Endothelial cell of umbilical vein (primary cell): Measurements from ENCODE around the gene GIPR. TPM values are rescaled to one million over a fixed set of nuclear protein-coding genes. Genes with fewer than 3 reads are reported as not detected.

Source experiments
- BruUV-seq: library from RNA; stranded (reverse); fragments of 400-500 nt; replicated peaks from 2 replicates; lab custom pipeline; 2021; lab: Mats Ljungman, UMichigan
- CTCF ChIA-PET: fragments of 300-600, 350-600 bp; sonication (Branson Sonifier 250); formaldehyde crosslinking; loops from one replicate; lab custom pipeline; 2021; ENCODE audit warnings: antibody characterized with exemption, inconsistent platforms; lab: Charles Lee
- POLR2A ChIA-PET: fragments of 300-600, 350-600 bp; sonication (Branson Sonifier 250); formaldehyde crosslinking; loops from one replicate; lab custom pipeline; 2021; ENCODE audit warnings: antibody characterized with exemption, inconsistent platforms; lab: Charles Lee
- DNase-seq: peaks from one replicate; pipeline ENCODE4 v3.0.0-alpha.2; 2011; ENCODE audit warnings: low read depth, low spot score
- FAIRE-seq: peaks from 2 replicates; lab custom pipeline; 2011; peaks lifted over from hg19 to GRCh38; lab: Jason Lieb, UNC
- H2AFZ ChIP-seq: 2 replicates; pipeline ENCODE4 v1.6.0; 2012; ENCODE audit warnings: low read depth, low read length, control low read depth, inconsistent platforms
- H3K27ac ChIP-seq: 2 replicates; pipeline ENCODE4 v1.5.1; 2011; ENCODE audit warnings: low read depth, mild to moderate bottlenecking, control low read depth, low read length, moderate library complexity; ENCODE audit not compliant: insufficient read depth
- H3K27me3 ChIP-seq, 2 experiments: 2 replicates each; pipeline versions ENCODE4 v1.6.0 to v1.6.1; 2011; ENCODE audit warnings: low read length in 2 of 2, mixed read lengths in 1 of 2; ENCODE audit not compliant: control insufficient read depth in 2 of 2, insufficient read depth in 2 of 2
- H3K36me3 ChIP-seq, 2 experiments: 2 replicates in 1 of 2; 3 replicates in 1 of 2; pipeline ENCODE4 v1.5.1; 2011; ENCODE audit warnings: low read length in 2 of 2, mild to moderate bottlenecking in 1 of 2, moderate library complexity in 1 of 2; ENCODE audit not compliant: control insufficient read depth in 2 of 2, insufficient read depth in 2 of 2; ENCODE audit errors: extremely low read depth in 1 of 2
- H3K4me1 ChIP-seq: 3 replicates; pipeline ENCODE4 v1.5.1; 2011; ENCODE audit warnings: mild to moderate bottlenecking, low read length; ENCODE audit not compliant: control insufficient read depth, insufficient read depth; ENCODE audit errors: extremely low read depth
- H3K4me2 ChIP-seq: 2 replicates; pipeline ENCODE4 v1.6.1; 2011; ENCODE audit warnings: low read length, control low read depth, mixed read lengths; ENCODE audit not compliant: insufficient read depth
- H3K4me3 ChIP-seq, 3 experiments: fragments of 200-600 bp in 1 of 3; sonication (generic), shearing (Covaris generic) in 1 of 3; replicated peaks in 1 of 3; 2 replicates each; pipeline ENCODE4 v1.5.1; 2011 to 2016; ENCODE audit warnings: control low read depth in 3 of 3, low read length in 3 of 3, mild to moderate bottlenecking in 2 of 3, inconsistent platforms in 1 of 3, low read depth in 1 of 3, moderate library complexity in 1 of 3; ENCODE audit not compliant: insufficient read depth in 1 of 3
- H3K79me2 ChIP-seq: 2 replicates; pipeline ENCODE4 v1.6.0; 2012; ENCODE audit warnings: low read length, inconsistent platforms; ENCODE audit not compliant: control insufficient read depth, insufficient read depth
- H3K9ac ChIP-seq: replicated peaks from 2 replicates; pipeline ENCODE3; 2011; ENCODE audit warnings: low read length, control low read depth; ENCODE audit not compliant: insufficient read depth; ENCODE audit errors: extremely low read depth
- H3K9me1 ChIP-seq: replicated peaks from 3 replicates; pipeline ENCODE4 v1.6.0; 2011; ENCODE audit warnings: mild to moderate bottlenecking, low read length; ENCODE audit not compliant: control insufficient read depth, insufficient read depth; ENCODE audit errors: extremely low read depth
- H3K9me3 ChIP-seq: replicated peaks from 2 replicates; pipeline ENCODE4 v1.5.1; 2012; ENCODE audit warnings: low read length, inconsistent platforms; ENCODE audit not compliant: control insufficient read depth, insufficient read depth
- H4K20me1 ChIP-seq: replicated peaks from 2 replicates; pipeline ENCODE3; 2011; ENCODE audit warnings: mild to moderate bottlenecking, low read length; ENCODE audit not compliant: control insufficient read depth, insufficient read depth; ENCODE audit errors: extremely low read depth
- EZH2 ChIP-seq: IDR thresholded peaks from 2 replicates; pipeline ENCODE4 v1.6.1; 2012; ENCODE audit warnings: borderline replicate concordance, low read depth, mild to moderate bottlenecking, moderate library complexity, low read length, inconsistent platforms; ENCODE audit not compliant: severe bottlenecking
- GATA2 ChIP-seq: IDR thresholded peaks from 2 replicates; pipeline ENCODE4 v1.7.0; 2011; ENCODE audit warnings: low read depth, mild to moderate bottlenecking, moderate library complexity, mixed read lengths, low read length; ENCODE audit not compliant: insufficient read length, insufficient read depth
- JUN ChIP-seq: IDR thresholded peaks from 2 replicates; pipeline ENCODE4 v1.6.1; 2011; ENCODE audit warnings: borderline replicate concordance, low read depth; ENCODE audit not compliant: insufficient read length, insufficient read depth
- MYC ChIP-seq: IDR thresholded peaks from one replicate; pipeline ENCODE4 v1.6.1; 2011; ENCODE audit warnings: mild to moderate bottlenecking, low read depth, low read length
- POLR2A ChIP-seq: IDR thresholded peaks from 2 replicates; pipeline ENCODE4 v1.6.1; 2012; ENCODE audit warnings: low read depth, mild to moderate bottlenecking, control low read depth, low read length
- POLR2AphosphoS5 ChIP-seq: IDR thresholded peaks from 2 replicates; pipeline ENCODE4 v1.6.1; 2012; ENCODE audit warnings: low read depth, mild to moderate bottlenecking, control low read depth, low read length, moderate library complexity; ENCODE audit not compliant: insufficient read depth
- dilution Hi-C: fragments of 300-500 bp; cut with MboI; formaldehyde crosslinking; loops from one replicate; pipeline ENCODE4 v1.15.0; 2019; ENCODE audit warnings: low sequenced_read_pairs; ENCODE audit not compliant: extremely low pct_ligation_motif_present
- intact Hi-C: fragments of 100-400 bp; cut with micrococcal nuclease; formaldehyde crosslinking; loops from one replicate; pipeline ENCODE4 v1.10.0; 2022
- polyA plus RNA-seq, 4 experiments: library from polyadenylated mRNA; depleted of rRNA in 3 of 4; stranded (reverse) in 3 of 4; unstranded in 1 of 4; fragments of >200 nt; gene quantifications; 2 replicates each; pipeline versions ENCODE4 v1.2.1 to v1.2.3, GENCODE V29; 2011 to 2012; ENCODE audit warnings: missing spikeins in 1 of 4
- total RNA-seq: library from RNA; stranded (reverse); gene quantifications from 2 replicates; pipeline ENCODE4 v1.2.3, GENCODE V29; 2021
- TF ChIP-seq, protein P1 (sequence below): IDR thresholded peaks from 2 replicates; pipeline ENCODE4 v1.6.1; 2011; ENCODE audit not compliant: insufficient read depth, insufficient read length

GIPR gene
- total and polyA plus RNA-seq, 2 donors (not counting 3 experiments of a cell fraction or from before 2014, with no cell fraction given), result not detected

DNA sequence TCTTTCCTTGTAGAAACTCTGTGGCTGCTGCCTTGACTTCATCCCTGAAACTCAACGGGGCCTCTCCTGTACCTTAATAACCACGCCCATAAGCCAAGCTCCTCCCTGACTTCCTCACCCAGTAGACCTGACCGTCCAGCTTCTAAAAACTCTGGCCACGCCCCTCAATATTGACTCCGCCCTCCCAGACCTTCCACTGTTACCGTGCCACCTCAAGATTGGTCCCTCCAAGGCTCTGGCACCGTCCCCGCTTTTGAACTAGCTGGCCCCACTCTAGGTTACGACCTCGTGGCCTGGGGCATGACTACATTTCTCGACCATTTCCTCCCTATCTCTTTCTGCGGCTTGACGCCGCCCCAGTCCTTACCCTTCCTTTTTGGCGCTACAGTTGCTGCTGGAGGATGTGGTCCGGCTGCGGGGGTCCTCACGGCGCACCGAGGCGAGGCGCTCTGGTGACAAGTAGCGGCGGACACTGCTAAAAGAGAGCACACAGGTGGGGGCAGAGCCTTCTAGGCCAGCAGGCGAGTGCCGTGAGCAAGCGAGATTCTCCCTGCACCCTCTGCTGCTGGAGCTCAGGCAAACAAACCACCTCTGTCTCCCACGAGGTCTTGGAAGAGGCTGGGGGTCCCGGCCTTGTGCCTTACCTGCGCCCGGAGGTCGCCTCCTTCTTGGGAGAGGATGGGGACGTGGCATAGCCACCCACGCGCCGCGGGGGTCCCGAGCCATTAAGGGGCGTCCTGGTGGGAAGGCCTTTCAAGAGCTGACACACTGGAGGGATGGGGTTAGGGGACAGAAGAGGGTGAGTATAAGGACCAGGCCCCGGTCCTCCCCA is 26.5 kb upstream of the GIPR start:
- H3K4me2 ChIP-seq, result peak overlapping the region; percentile 4
- no peaks in the 10 kb centered on the region for H3K36me3 ChIP-seq
- dilution Hi-C loops, result no loop called here
- H3K27ac ChIP-seq, result peak overlapping the region; percentile 6
- ChIA-PET POLR2A (interaction anchor here (1.4 to 1.6 kb wide), 2 partner anchors 58 to 114 kb away, joined by 3 to 4 read pairs; no protein-coding TSS in a partner anchor), CTCF (interaction anchor here (0.8 to 5.3 kb wide), 44 partner anchors 9 to 216 kb away, joined by 3 to 91 read pairs (median 8); partner anchors contain the start of genes FOSB, GPR4, OPA3 and PPM1N)
- H2AFZ ChIP-seq, result peak overlapping the region; percentile 71
- DNase-seq (peak; percentile 66), FAIRE-seq (peak; percentile 92)
- H3K4me3 ChIP-seq, result peak overlapping the region in 2 of 3 experiments; percentile 18 to 25
- no peak for TF ChIP-seq GATA2
- no peak for TF ChIP-seq EZH2
- no peak for TF ChIP-seq MYC
- no peak for TF ChIP-seq POLR2A
- peak; percentile 50 for TF ChIP-seq POLR2AphosphoS5
- no peak for TF ChIP-seq JUN
- TF ChIP-seq, protein P1, sequence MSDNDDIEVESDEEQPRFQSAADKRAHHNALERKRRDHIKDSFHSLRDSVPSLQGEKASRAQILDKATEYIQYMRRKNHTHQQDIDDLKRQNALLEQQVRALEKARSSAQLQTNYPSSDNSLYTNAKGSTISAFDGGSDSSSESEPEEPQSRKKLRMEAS, result no peak
- H3K4me1 ChIP-seq, result peaks cover 42% of the 10 kb centered on the region
- no peaks in the 10 kb centered on the region for H3K27me3 ChIP-seq
- no peaks in the 10 kb centered on the region for H3K9me3 ChIP-seq
- intact Hi-C loops, result loop anchor here (1.0 to 5.0 kb wide), 5 partner anchors 9 to 214 kb away; partner anchors contain the start of gene OPA3
- no peaks in the 10 kb centered on the region for H3K9me1 ChIP-seq
- no peaks in the 10 kb centered on the region for H4K20me1 ChIP-seq
- BruUV-seq, result no TSS peak
- no peaks in the 10 kb centered on the region for H3K79me2 ChIP-seq
- no peak overlapping the region for H3K9ac ChIP-seq
